ENCODE data around the gene AKR1E2. TPM values are rescaled to one million over a fixed set of nuclear protein-coding genes. Genes with fewer than 3 reads are reported as not detected.

The AKR1E2 gene
- total and polyA plus RNA-seq, 2 donors (not counting 3 experiments of a cell fraction or from before 2014, with no cell fraction given) = 4.0 to 8.2 TPM

GRCh38 chr10:4792381-4792780, 33.6 kb upstream of the AKR1E2 start:
- no peaks in the 10 kb centered on the region for H4K20me1 ChIP-seq (replicated peaks; ENCODE audit: control insufficient read depth, extremely low read depth, insufficient read depth, low read length)
- H3K27me3 ChIP-seq (ENCODE audit: control insufficient read depth in 2 of 2, insufficient read depth in 2 of 2, low read length in 2 of 2) = no peaks in the 10 kb centered on the region
- H3K4me2 ChIP-seq (ENCODE audit: insufficient read depth, low read length) = no peak overlapping the region
- TF ChIP-seq POLR2AphosphoS5 (IDR thresholded peaks at IDR 0.05; ENCODE audit: insufficient read depth, low read depth, low read length) = no peak
- no peak for TF ChIP-seq JUN (IDR thresholded peaks at IDR 0.05; ENCODE audit: borderline replicate concordance, insufficient read depth, insufficient read length, low read depth)
- no peak for TF ChIP-seq FOS (IDR thresholded peaks at IDR 0.05; ENCODE audit: borderline replicate concordance, insufficient read depth, low read length)
- no peak for TF ChIP-seq GATA2 (IDR thresholded peaks at IDR 0.05; ENCODE audit: insufficient read depth, insufficient read length, low read depth, low read length)
- dilution Hi-C loops (cut with MboI; ENCODE audit: extremely low pct_ligation_motif_present, low sequenced_read_pairs) = no loop called here
- no peaks in the 10 kb centered on the region for H3K79me2 ChIP-seq (ENCODE audit: control insufficient read depth, insufficient read depth, low read length)
- H3K27ac ChIP-seq (ENCODE audit: insufficient read depth, low read depth, low read length) = no peak overlapping the region
- peak overlapping the region; percentile 87 for H2AFZ ChIP-seq (ENCODE audit: low read depth, low read length)
- ChIA-PET CTCF (interaction anchor here (1.3 kb wide), 2 partner anchors 11 to 24 kb away, joined by 3 to 5 read pairs; no protein-coding TSS in a partner anchor), POLR2A (interaction anchor here (0.9 kb wide), 1 partner anchor 11 kb away, joined by 3 read pairs; no protein-coding TSS in a partner anchor)
- no peak overlapping the region for H3K4me3 ChIP-seq (replicated peaks in 1 of 3; ENCODE audit: insufficient read depth in 1 of 3, low read depth in 1 of 3, low read length in 3 of 3)
- no peaks in the 10 kb centered on the region for H3K36me3 ChIP-seq (ENCODE audit: control insufficient read depth in 2 of 2, extremely low read depth in 1 of 2, insufficient read depth in 2 of 2, low read length in 2 of 2)
- no TSS peak for BruUV-seq (replicated peaks)
- no peaks in the 10 kb centered on the region for H3K4me1 ChIP-seq (ENCODE audit: control insufficient read depth, extremely low read depth, insufficient read depth, low read length)
- no peak for DNase-seq (ENCODE audit: low read depth, low spot score)
- intact Hi-C loops (cut with micrococcal nuclease) = no loop called here
- no peak overlapping the region for H3K9ac ChIP-seq (replicated peaks; ENCODE audit: extremely low read depth, insufficient read depth, low read length)
- no peaks in the 10 kb centered on the region for H3K9me3 ChIP-seq (replicated peaks; ENCODE audit: control insufficient read depth, insufficient read depth, low read length)
- no peak for FAIRE-seq
- H3K9me1 ChIP-seq (replicated peaks; ENCODE audit: control insufficient read depth, extremely low read depth, insufficient read depth, low read length) = no peaks in the 10 kb centered on the region

- no peak overlapping the region for H3K9ac ChIP-seq (replicated peaks; ENCODE audit: extremely low read depth, insufficient read depth, low read length)
- no peaks in the 10 kb centered on the region for H3K9me3 ChIP-seq (replicated peaks; ENCODE audit: control insufficient read depth, insufficient read depth, low read length)
- FAIRE-seq (no peak), DNase-seq (ENCODE audit: low read depth, low spot score) (no peak)
- H3K4me1 ChIP-seq (ENCODE audit: control insufficient read depth, extremely low read depth, insufficient read depth, low read length) = peaks cover 29% of the 10 kb centered on the region
- dilution Hi-C loops (cut with MboI; ENCODE audit: extremely low pct_ligation_motif_present, low sequenced_read_pairs) = no loop called here
- ChIA-PET CTCF (no interaction called here), POLR2A (no interaction called here)
- H3K9me1 ChIP-seq (replicated peaks; ENCODE audit: control insufficient read depth, extremely low read depth, insufficient read depth, low read length) = no peaks in the 10 kb centered on the region
- no peak overlapping the region for H3K4me3 ChIP-seq (replicated peaks in 1 of 3; ENCODE audit: insufficient read depth in 1 of 3, low read depth in 1 of 3, low read length in 3 of 3)
- H3K27me3 ChIP-seq (ENCODE audit: control insufficient read depth in 2 of 2, insufficient read depth in 2 of 2, low read length in 2 of 2) = no peaks in the 10 kb centered on the region
- TF ChIP-seq JUN (IDR thresholded peaks at IDR 0.05; ENCODE audit: borderline replicate concordance, insufficient read depth, insufficient read length, low read depth) (no peak), CTCF (IDR thresholded peaks at IDR 0.05; ENCODE audit: extremely low read depth in 1 of 2, insufficient read depth in 1 of 2, low read depth in 1 of 2, low read length in 2 of 2) (no peak), MYC (IDR thresholded peaks at IDR 0.05; ENCODE audit: low read depth, low read length) (no peak), GATA2 (IDR thresholded peaks at IDR 0.05; ENCODE audit: insufficient read depth, insufficient read length, low read depth, low read length) (no peak), POLR2AphosphoS5 (IDR thresholded peaks at IDR 0.05; ENCODE audit: insufficient read depth, low read depth, low read length) (no peak), EZH2 (IDR thresholded peaks at IDR 0.05; ENCODE audit: borderline replicate concordance, low read depth, low read length, severe bottlenecking) (no peak), MAX (IDR thresholded peaks at IDR 0.05; ENCODE audit: insufficient read depth, insufficient read length) (no peak), POLR2A (IDR thresholded peaks at IDR 0.05; ENCODE audit: low read depth, low read length) (no peak), FOS (IDR thresholded peaks at IDR 0.05; ENCODE audit: borderline replicate concordance, insufficient read depth, low read length) (no peak)
- no peaks in the 10 kb centered on the region for H3K36me3 ChIP-seq (ENCODE audit: control insufficient read depth in 2 of 2, extremely low read depth in 1 of 2, insufficient read depth in 2 of 2, low read length in 2 of 2)
- BruUV-seq (replicated peaks) = no TSS peak
- intact Hi-C loops (cut with micrococcal nuclease) = no loop called here
- H3K27ac ChIP-seq (ENCODE audit: insufficient read depth, low read depth, low read length) = no peak overlapping the region
- H4K20me1 ChIP-seq (replicated peaks; ENCODE audit: control insufficient read depth, extremely low read depth, insufficient read depth, low read length) = no peaks in the 10 kb centered on the region
- H3K4me2 ChIP-seq (ENCODE audit: insufficient read depth, low read length) = no peak overlapping the region
- no peak overlapping the region for H2AFZ ChIP-seq (ENCODE audit: low read depth, low read length)
- no peaks in the 10 kb centered on the region for H3K79me2 ChIP-seq (ENCODE audit: control insufficient read depth, insufficient read depth, low read length)
Measured at GRCh38 chr10:4801405-4801804, 24.6 kb upstream of the AKR1E2 start.
